Mesendoderm (in vitro differentiated cells): ENCODE results near the gene NEO1.
"Not testable (repeated sequence)": the region's sequence is repeated elsewhere in the genome, so short reads cannot be mapped to it uniquely, and the experiment has no call there.

ENCODE experiments used
- DNase-seq: peaks from one replicate; pipeline ENCODE4 v3.0.0; 2013
- H2AK5ac ChIP-seq: 2 replicates; pipeline ENCODE4 v1.6.1; 2013; ENCODE audit warnings: low read length, inconsistent platforms
- H2BK120ac ChIP-seq: 2 replicates; pipeline ENCODE4 v1.6.1; 2013; ENCODE audit warnings: low read depth, mild to moderate bottlenecking, low read length, moderate library complexity, mixed read lengths
- H2BK15ac ChIP-seq: replicated peaks from 2 replicates; pipeline ENCODE4 v1.6.1; 2013; ENCODE audit warnings: low read depth, mild to moderate bottlenecking, moderate library complexity
- H2BK5ac ChIP-seq: 2 replicates; pipeline ENCODE4 v1.6.1; 2013; ENCODE audit warnings: low read length, inconsistent platforms
- H3K18ac ChIP-seq: 2 replicates; pipeline ENCODE4 v1.6.1; 2013; ENCODE audit warnings: mild to moderate bottlenecking, low read length, mixed read lengths
- H3K23ac ChIP-seq: one replicate; pipeline ENCODE4 v1.6.1; 2013; ENCODE audit warnings: low read length
- H3K27ac ChIP-seq: 2 replicates; pipeline ENCODE4 v1.5.1; 2013; ENCODE audit warnings: low read depth, mild to moderate bottlenecking, inconsistent platforms, low read length, moderate library complexity
- H3K27me3 ChIP-seq: 2 replicates; pipeline ENCODE4 v1.6.1; 2013; ENCODE audit warnings: low read length, control low read depth, mild to moderate bottlenecking, inconsistent platforms; ENCODE audit not compliant: insufficient read depth, poor library complexity
- H3K36me3 ChIP-seq: 2 replicates; pipeline ENCODE4 v1.6.1; 2013; ENCODE audit warnings: low read length, inconsistent platforms; ENCODE audit not compliant: control insufficient read depth, insufficient read depth
- H3K4ac ChIP-seq: one replicate; pipeline ENCODE4 v1.6.1; 2013; ENCODE audit warnings: low read depth, mild to moderate bottlenecking, low read length, moderate library complexity
- H3K4me1 ChIP-seq: 2 replicates; pipeline ENCODE4 v1.6.1; 2013; ENCODE audit warnings: low read depth, low read length, inconsistent platforms; ENCODE audit not compliant: control insufficient read depth
- H3K4me2 ChIP-seq: 2 replicates; pipeline ENCODE4 v1.6.1; 2013; ENCODE audit warnings: low read length
- H3K4me3 ChIP-seq: 2 replicates; pipeline ENCODE4 v1.5.1; 2013; ENCODE audit warnings: mild to moderate bottlenecking, low read length
- H3K56ac ChIP-seq: one replicate; pipeline ENCODE4 v1.6.1; 2013; ENCODE audit warnings: low read length
- H3K79me1 ChIP-seq: 2 replicates; pipeline ENCODE4 v1.6.1; 2013; ENCODE audit warnings: low read length, inconsistent platforms
- H3K79me2 ChIP-seq: 2 replicates; pipeline ENCODE4 v1.6.1; 2013; ENCODE audit warnings: mild to moderate bottlenecking, low read length; ENCODE audit not compliant: control insufficient read depth, insufficient read depth
- H3K9ac ChIP-seq: 2 replicates; pipeline ENCODE4 v1.6.1; 2013; ENCODE audit warnings: low read length, inconsistent platforms
- H4K5ac ChIP-seq: one replicate; pipeline ENCODE4 v1.6.1; 2013; ENCODE audit warnings: low read length
- H4K8ac ChIP-seq: one replicate; pipeline ENCODE4 v1.6.1; 2013; ENCODE audit warnings: low read depth, mild to moderate bottlenecking, control low read depth, low read length, moderate library complexity
- WGBS: extraction: QIAGEN DNeasy Blood & Tissue Kit; methylation state at CpG from one replicate; pipeline ENCODE4 v1.1.7; 2013; ENCODE audit warnings: low lambda C conversion rate, missing lambda C conversion rate; ENCODE audit not compliant: insufficient coverage; ENCODE audit errors: extremely low coverage; 5-methylcytosine and 5-hydroxymethylcytosine counted together

The NEO1 gene

GRCh38 chr15:73200339-73200738 is 148.1 kb downstream of the NEO1 start:
- Histone ChIP-seq H4K5ac (no peak overlapping the region), H2BK5ac (no peak overlapping the region), H2BK120ac (no peak overlapping the region), H3K79me2 (no peaks in the 10 kb centered on the region), H2AK5ac (no peak overlapping the region), H3K4me2 (no peak overlapping the region), H3K23ac (no peak overlapping the region), H3K56ac (no peak overlapping the region), H2BK15ac (no peak overlapping the region), H3K18ac (no peak overlapping the region), H3K27me3 (no peaks in the 10 kb centered on the region), H3K79me1 (no peaks in the 10 kb centered on the region), H4K8ac (no peak overlapping the region), H3K4ac (no peak overlapping the region), H3K36me3 (no peaks in the 10 kb centered on the region), H3K4me3 (no peak overlapping the region), H3K4me1 (no peaks in the 10 kb centered on the region), H3K27ac (no peak overlapping the region), H3K9ac (no peak overlapping the region)
- no peak for DNase-seq
- no CpG with 5 or more reads among the region's 2 CpGs for WGBS

- Histone ChIP-seq H2BK120ac (no peak overlapping the region), H3K79me2 (no peaks in the 10 kb centered on the region), H2AK5ac (no peak overlapping the region), H3K36me3 (no peaks in the 10 kb centered on the region), H3K27me3 (no peaks in the 10 kb centered on the region), H4K5ac (no peak overlapping the region), H3K79me1 (no peaks in the 10 kb centered on the region), H2BK15ac (no peak overlapping the region), H3K56ac (no peak overlapping the region), H3K27ac (no peak overlapping the region), H4K8ac (no peak overlapping the region), H3K4me2 (no peak overlapping the region), H3K23ac (no peak overlapping the region), H3K9ac (no peak overlapping the region), H3K4ac (no peak overlapping the region), H3K4me1 (peaks cover 2% of the 10 kb centered on the region), H2BK5ac (no peak overlapping the region), H3K18ac (no peak overlapping the region), H3K4me3 (no peak overlapping the region)
- WGBS = no CpG with 5 or more reads among the region's 2 CpGs
- DNase-seq = no peak
Observed at GRCh38 chr15:73210630-73211029, 158.4 kb downstream of the NEO1 start.

GRCh38 chr15:73212424-73212823 is 160.2 kb downstream of the NEO1 start:
- Histone ChIP-seq H3K4ac (no peak overlapping the region), H2BK120ac (no peak overlapping the region), H4K5ac (no peak overlapping the region), H3K9ac (no peak overlapping the region), H3K27me3 (no peaks in the 10 kb centered on the region), H3K4me2 (no peak overlapping the region), H3K4me1 (peaks cover 2% of the 10 kb centered on the region), H3K23ac (no peak overlapping the region), H3K79me2 (no peaks in the 10 kb centered on the region), H3K79me1 (no peaks in the 10 kb centered on the region), H3K56ac (no peak overlapping the region), H3K27ac (no peak overlapping the region), H3K18ac (no peak overlapping the region), H3K36me3 (no peaks in the 10 kb centered on the region), H4K8ac (no peak overlapping the region), H3K4me3 (no peak overlapping the region), H2BK15ac (no peak overlapping the region), H2AK5ac (no peak overlapping the region), H2BK5ac (no peak overlapping the region)
- no peak for DNase-seq
- no CpG with 5 or more reads among the region's 1 CpG for WGBS

GRCh38 chr15:73221450-73221849 is 169.2 kb downstream of the NEO1 start:
- H3K4me3 ChIP-seq, H3K9ac ChIP-seq, H3K27ac ChIP-seq, H3K4me1 ChIP-seq, H2AK5ac ChIP-seq, H3K56ac ChIP-seq, H4K5ac ChIP-seq, H3K4ac ChIP-seq, H3K79me2 ChIP-seq, H2BK5ac ChIP-seq, H3K18ac ChIP-seq, DNase-seq, H3K27me3 ChIP-seq, H4K8ac ChIP-seq, H3K79me1 ChIP-seq, H2BK15ac ChIP-seq, H3K4me2 ChIP-seq, H3K23ac ChIP-seq, H3K36me3 ChIP-seq, H2BK120ac ChIP-seq: not testable (repeated sequence)
- no CpG with 5 or more reads among the region's 11 CpGs for WGBS

GRCh38 chr15:73225358-73226015 is 173.2 kb downstream of the NEO1 start:
- Histone ChIP-seq H3K27me3 (no peaks in the 10 kb centered on the region), H2BK120ac (no peak overlapping the region), H3K79me1 (no peaks in the 10 kb centered on the region), H3K23ac (no peak overlapping the region), H3K36me3 (no peaks in the 10 kb centered on the region), H3K79me2 (no peaks in the 10 kb centered on the region), H2BK5ac (no peak overlapping the region), H2AK5ac (no peak overlapping the region), H4K8ac (no peak overlapping the region), H3K4me2 (no peak overlapping the region), H3K9ac (no peak overlapping the region), H3K56ac (peak overlapping the region; percentile 5), H3K4me3 (no peak overlapping the region), H3K4ac (no peak overlapping the region), H4K5ac (no peak overlapping the region), H2BK15ac (no peak overlapping the region), H3K18ac (peak overlapping the region; percentile 94), H3K27ac (peak overlapping the region; percentile 73), H3K4me1 (peaks cover 4% of the 10 kb centered on the region)
- no CpG with 5 or more reads among the region's 13 CpGs for WGBS
- peak; percentile 34 for DNase-seq
